Endothelial cell of umbilical vein (primary cell): Measurements from ENCODE around the gene OSBPL8. TPM values are rescaled to one million over a fixed set of nuclear protein-coding genes. Genes with fewer than 3 reads are reported as not detected.

Experiments used
- BruUV-seq: library from RNA; stranded (reverse); fragments of 400-500 nt; replicated peaks from 2 replicates; lab custom pipeline; 2021; lab: Mats Ljungman, UMichigan
- CTCF ChIA-PET: fragments of 300-600, 350-600 bp; sonication (Branson Sonifier 250); formaldehyde crosslinking; loops from one replicate; lab custom pipeline; 2021; ENCODE audit warnings: antibody characterized with exemption, inconsistent platforms; lab: Charles Lee
- POLR2A ChIA-PET: fragments of 300-600, 350-600 bp; sonication (Branson Sonifier 250); formaldehyde crosslinking; loops from one replicate; lab custom pipeline; 2021; ENCODE audit warnings: antibody characterized with exemption, inconsistent platforms; lab: Charles Lee
- DNase-seq: peaks from one replicate; pipeline ENCODE4 v3.0.0-alpha.2; 2011; ENCODE audit warnings: low read depth, low spot score
- FAIRE-seq: peaks from 2 replicates; lab custom pipeline; 2011; peaks lifted over from hg19 to GRCh38; lab: Jason Lieb, UNC
- H2AFZ ChIP-seq: 2 replicates; pipeline ENCODE4 v1.6.0; 2012; ENCODE audit warnings: low read depth, low read length, control low read depth, inconsistent platforms
- H3K27ac ChIP-seq: 2 replicates; pipeline ENCODE4 v1.5.1; 2011; ENCODE audit warnings: low read depth, mild to moderate bottlenecking, control low read depth, low read length, moderate library complexity; ENCODE audit not compliant: insufficient read depth
- H3K27me3 ChIP-seq, 2 experiments: 2 replicates each; pipeline versions ENCODE4 v1.6.0 to v1.6.1; 2011; ENCODE audit warnings: low read length in 2 of 2, mixed read lengths in 1 of 2; ENCODE audit not compliant: control insufficient read depth in 2 of 2, insufficient read depth in 2 of 2
- H3K36me3 ChIP-seq, 2 experiments: 2 replicates in 1 of 2; 3 replicates in 1 of 2; pipeline ENCODE4 v1.5.1; 2011; ENCODE audit warnings: low read length in 2 of 2, mild to moderate bottlenecking in 1 of 2, moderate library complexity in 1 of 2; ENCODE audit not compliant: control insufficient read depth in 2 of 2, insufficient read depth in 2 of 2; ENCODE audit errors: extremely low read depth in 1 of 2
- H3K4me1 ChIP-seq: 3 replicates; pipeline ENCODE4 v1.5.1; 2011; ENCODE audit warnings: mild to moderate bottlenecking, low read length; ENCODE audit not compliant: control insufficient read depth, insufficient read depth; ENCODE audit errors: extremely low read depth
- H3K4me2 ChIP-seq: 2 replicates; pipeline ENCODE4 v1.6.1; 2011; ENCODE audit warnings: low read length, control low read depth, mixed read lengths; ENCODE audit not compliant: insufficient read depth
- H3K4me3 ChIP-seq, 3 experiments: fragments of 200-600 bp in 1 of 3; sonication (generic), shearing (Covaris generic) in 1 of 3; replicated peaks in 1 of 3; 2 replicates each; pipeline ENCODE4 v1.5.1; 2011 to 2016; ENCODE audit warnings: control low read depth in 3 of 3, low read length in 3 of 3, mild to moderate bottlenecking in 2 of 3, inconsistent platforms in 1 of 3, low read depth in 1 of 3, moderate library complexity in 1 of 3; ENCODE audit not compliant: insufficient read depth in 1 of 3
- H3K79me2 ChIP-seq: 2 replicates; pipeline ENCODE4 v1.6.0; 2012; ENCODE audit warnings: low read length, inconsistent platforms; ENCODE audit not compliant: control insufficient read depth, insufficient read depth
- H3K9ac ChIP-seq: replicated peaks from 2 replicates; pipeline ENCODE3; 2011; ENCODE audit warnings: low read length, control low read depth; ENCODE audit not compliant: insufficient read depth; ENCODE audit errors: extremely low read depth
- H3K9me1 ChIP-seq: replicated peaks from 3 replicates; pipeline ENCODE4 v1.6.0; 2011; ENCODE audit warnings: mild to moderate bottlenecking, low read length; ENCODE audit not compliant: control insufficient read depth, insufficient read depth; ENCODE audit errors: extremely low read depth
- H3K9me3 ChIP-seq: replicated peaks from 2 replicates; pipeline ENCODE4 v1.5.1; 2012; ENCODE audit warnings: low read length, inconsistent platforms; ENCODE audit not compliant: control insufficient read depth, insufficient read depth
- H4K20me1 ChIP-seq: replicated peaks from 2 replicates; pipeline ENCODE3; 2011; ENCODE audit warnings: mild to moderate bottlenecking, low read length; ENCODE audit not compliant: control insufficient read depth, insufficient read depth; ENCODE audit errors: extremely low read depth
- CTCF ChIP-seq, 2 donors: IDR thresholded peaks; 1 replicate in 1 of 2; 2 replicates in 1 of 2; pipeline ENCODE4 v1.5.1; 2011; ENCODE audit warnings: low read length in 2 of 2, mild to moderate bottlenecking in 2 of 2, moderate library complexity in 2 of 2, control low read depth in 1 of 2, inconsistent platforms in 1 of 2, low read depth in 1 of 2; ENCODE audit not compliant: insufficient read depth in 1 of 2; ENCODE audit errors: extremely low read depth in 1 of 2
- EZH2 ChIP-seq: IDR thresholded peaks from 2 replicates; pipeline ENCODE4 v1.6.1; 2012; ENCODE audit warnings: borderline replicate concordance, low read depth, mild to moderate bottlenecking, moderate library complexity, low read length, inconsistent platforms; ENCODE audit not compliant: severe bottlenecking
- GATA2 ChIP-seq: IDR thresholded peaks from 2 replicates; pipeline ENCODE4 v1.7.0; 2011; ENCODE audit warnings: low read depth, mild to moderate bottlenecking, moderate library complexity, mixed read lengths, low read length; ENCODE audit not compliant: insufficient read length, insufficient read depth
- JUN ChIP-seq: IDR thresholded peaks from 2 replicates; pipeline ENCODE4 v1.6.1; 2011; ENCODE audit warnings: borderline replicate concordance, low read depth; ENCODE audit not compliant: insufficient read length, insufficient read depth
- MYC ChIP-seq: IDR thresholded peaks from one replicate; pipeline ENCODE4 v1.6.1; 2011; ENCODE audit warnings: mild to moderate bottlenecking, low read depth, low read length
- POLR2A ChIP-seq: IDR thresholded peaks from 2 replicates; pipeline ENCODE4 v1.6.1; 2012; ENCODE audit warnings: low read depth, mild to moderate bottlenecking, control low read depth, low read length
- POLR2AphosphoS5 ChIP-seq: IDR thresholded peaks from 2 replicates; pipeline ENCODE4 v1.6.1; 2012; ENCODE audit warnings: low read depth, mild to moderate bottlenecking, control low read depth, low read length, moderate library complexity; ENCODE audit not compliant: insufficient read depth
- dilution Hi-C: fragments of 300-500 bp; cut with MboI; formaldehyde crosslinking; loops from one replicate; pipeline ENCODE4 v1.15.0; 2019; ENCODE audit warnings: low sequenced_read_pairs; ENCODE audit not compliant: extremely low pct_ligation_motif_present
- intact Hi-C: fragments of 100-400 bp; cut with micrococcal nuclease; formaldehyde crosslinking; loops from one replicate; pipeline ENCODE4 v1.10.0; 2022
- polyA plus RNA-seq, 4 experiments: library from polyadenylated mRNA; depleted of rRNA in 3 of 4; stranded (reverse) in 3 of 4; unstranded in 1 of 4; fragments of >200 nt; gene quantifications; 2 replicates each; pipeline versions ENCODE4 v1.2.1 to v1.2.3, GENCODE V29; 2011 to 2012; ENCODE audit warnings: missing spikeins in 1 of 4
- total RNA-seq: library from RNA; stranded (reverse); gene quantifications from 2 replicates; pipeline ENCODE4 v1.2.3, GENCODE V29; 2021

The OSBPL8 gene
- total and polyA plus RNA-seq, 2 donors (not counting 3 experiments of a cell fraction or from before 2014, with no cell fraction given), result 10.3 to 47.6 TPM

GRCh38 chr12:76535170-76535569 is 24.4 kb downstream of the OSBPL8 start:
- BruUV-seq, result no TSS peak
- H3K4me1 ChIP-seq, result no peaks in the 10 kb centered on the region
- no peak overlapping the region for H3K4me2 ChIP-seq
- H3K27me3 ChIP-seq, result no peaks in the 10 kb centered on the region
- no peak overlapping the region for H2AFZ ChIP-seq
- no peaks in the 10 kb centered on the region for H3K9me1 ChIP-seq
- H3K36me3 ChIP-seq, result no peaks in the 10 kb centered on the region
- no peak overlapping the region for H3K4me3 ChIP-seq
- no peaks in the 10 kb centered on the region for H3K9me3 ChIP-seq
- no peak for TF ChIP-seq GATA2
- TF ChIP-seq MYC, result no peak
- TF ChIP-seq POLR2AphosphoS5, result no peak
- no peak for TF ChIP-seq POLR2A
- TF ChIP-seq JUN, result no peak
- no peak for TF ChIP-seq CTCF (IDR thresholded peaks at IDR 0.05; ENCODE audit: extremely low read depth in 1 of 2, insufficient read depth in 1 of 2, low read depth in 1 of 2, low read length in 2 of 2)
- no peak for TF ChIP-seq EZH2
- no peaks in the 10 kb centered on the region for H4K20me1 ChIP-seq
- POLR2A ChIA-PET, result no interaction called here
- DNase-seq (no peak), FAIRE-seq (no peak)
- intact Hi-C loops, result no loop called here
- CTCF ChIA-PET, result no interaction called here
- no peak overlapping the region for H3K27ac ChIP-seq
- dilution Hi-C loops, result no loop called here
- peaks cover 8% of the 10 kb centered on the region for H3K79me2 ChIP-seq
- no peak overlapping the region for H3K9ac ChIP-seq
